Measurements from ENCODE around the gene IFNK. TPM values are rescaled to one million over a fixed set of nuclear protein-coding genes. Genes with fewer than 3 reads are reported as not detected.

IFNK gene
- total RNA-seq, 1 donor from 2014 or later, result not detected

GRCh38 chr9:27569406-27569805, 45.3 kb downstream of the IFNK start:
- Mint-ChIP-seq H3K36me3 (ENCODE audit: unreplicated experiment) (no peaks in the 10 kb centered on the region), H3K9me3 (ENCODE audit: unreplicated experiment) (peaks cover 7% of the 10 kb centered on the region), H3K27ac (ENCODE audit: unreplicated experiment) (no peak overlapping the region), H3K4me1 (ENCODE audit: low read depth, unreplicated experiment) (peaks cover 9% of the 10 kb centered on the region), H3K4me3 (ENCODE audit: unreplicated experiment) (no peak overlapping the region), H3K27me3 (ENCODE audit: unreplicated experiment) (peaks cover 11% of the 10 kb centered on the region)
- DNase-seq, result no peak
- no peak for TF ChIP-seq CTCF (IDR thresholded peaks at IDR 0.05; ENCODE audit: partially characterized antibody, unreplicated experiment)

GRCh38 chr9:27571011-27571410, 46.9 kb downstream of the IFNK start:
- peaks cover 10% of the 10 kb centered on the region for H3K9me3 Mint-ChIP-seq (ENCODE audit: unreplicated experiment)
- H3K4me1 Mint-ChIP-seq (ENCODE audit: low read depth, unreplicated experiment), result peaks cover 14% of the 10 kb centered on the region
- H3K27me3 Mint-ChIP-seq (ENCODE audit: unreplicated experiment), result peaks cover 14% of the 10 kb centered on the region
- no peak for DNase-seq
- peak overlapping the region; percentile 32 for H3K4me3 Mint-ChIP-seq (ENCODE audit: unreplicated experiment)
- TF ChIP-seq CTCF (IDR thresholded peaks at IDR 0.05; ENCODE audit: partially characterized antibody, unreplicated experiment), result no peak
- H3K27ac Mint-ChIP-seq (ENCODE audit: unreplicated experiment), result no peak overlapping the region
- no peaks in the 10 kb centered on the region for H3K36me3 Mint-ChIP-seq (ENCODE audit: unreplicated experiment)

- Mint-ChIP-seq H3K36me3 (ENCODE audit: unreplicated experiment) (no peaks in the 10 kb centered on the region), H3K4me1 (ENCODE audit: low read depth, unreplicated experiment) (peaks cover 14% of the 10 kb centered on the region), H3K27ac (ENCODE audit: unreplicated experiment) (peak overlapping the region; percentile 97), H3K4me3 (ENCODE audit: unreplicated experiment) (peak overlapping the region; percentile 92), H3K27me3 (ENCODE audit: unreplicated experiment) (peaks cover 14% of the 10 kb centered on the region), H3K9me3 (ENCODE audit: unreplicated experiment) (peaks cover 10% of the 10 kb centered on the region)
- TF ChIP-seq CTCF (IDR thresholded peaks at IDR 0.05; ENCODE audit: partially characterized antibody, unreplicated experiment), result no peak
- DNase-seq, result no peak
Observed at GRCh38 chr9:27572061-27572460, 48.0 kb downstream of the IFNK start.

GRCh38 chr9:27572566-27572917, 48.5 kb downstream of the IFNK start:
- H3K27ac Mint-ChIP-seq (ENCODE audit: unreplicated experiment), result peak overlapping the region; percentile 97
- H3K4me3 Mint-ChIP-seq (ENCODE audit: unreplicated experiment), result peak overlapping the region; percentile 92
- H3K27me3 Mint-ChIP-seq (ENCODE audit: unreplicated experiment), result peaks cover 14% of the 10 kb centered on the region
- TF ChIP-seq CTCF (IDR thresholded peaks at IDR 0.05; ENCODE audit: partially characterized antibody, unreplicated experiment), result no peak
- peak; percentile 40 for DNase-seq
- peaks cover 12% of the 10 kb centered on the region for H3K4me1 Mint-ChIP-seq (ENCODE audit: low read depth, unreplicated experiment)
- peaks cover 10% of the 10 kb centered on the region for H3K9me3 Mint-ChIP-seq (ENCODE audit: unreplicated experiment)
- H3K36me3 Mint-ChIP-seq (ENCODE audit: unreplicated experiment), result no peaks in the 10 kb centered on the region

- Mint-ChIP-seq H3K27me3 (ENCODE audit: unreplicated experiment) (peaks cover 14% of the 10 kb centered on the region), H3K36me3 (ENCODE audit: unreplicated experiment) (peaks cover 3% of the 10 kb centered on the region), H3K9me3 (ENCODE audit: unreplicated experiment) (peaks cover 10% of the 10 kb centered on the region), H3K27ac (ENCODE audit: unreplicated experiment) (peak within 1 kb of the TSS; percentile 98), H3K4me3 (ENCODE audit: unreplicated experiment) (peak within 1 kb of the TSS; percentile 99), H3K4me1 (ENCODE audit: low read depth, unreplicated experiment) (peaks cover 11% of the 10 kb centered on the region)
- no peak for TF ChIP-seq CTCF (IDR thresholded peaks at IDR 0.05; ENCODE audit: partially characterized antibody, unreplicated experiment)
- DNase-seq, result peak; percentile 85
Observed at GRCh38 chr9:27572918-27573633, 49.0 kb downstream of the IFNK start, which contains the start of gene C9orf72. C9orf72 (minus strand) TSS chr9:27573481; CDS start chr9:27567120, 6,361 bp downstream.
